Osteoblast (primary cell): ENCODE data around the gene MSRB2. TPM values are rescaled to one million over a fixed set of nuclear protein-coding genes. Genes with fewer than 3 reads are reported as not detected.

Source experiments
- DNase-seq: peaks from one replicate; pipeline ENCODE4 v3.0.0; 2011; ENCODE audit warnings: low spot score, mixed read lengths; ENCODE audit not compliant: insufficient read length; ENCODE audit errors: missing footprints
- H2AFZ ChIP-seq: 2 replicates; pipeline ENCODE4 v1.6.0; 2011; ENCODE audit warnings: mild to moderate bottlenecking, low read length
- H3K27ac ChIP-seq: 2 replicates; pipeline ENCODE4 v1.5.1; 2011; ENCODE audit warnings: mild to moderate bottlenecking, low read depth, low read length, moderate library complexity
- H3K27me3 ChIP-seq: 2 replicates; pipeline ENCODE4 v1.6.0; 2012; ENCODE audit warnings: mild to moderate bottlenecking, control low read depth, inconsistent platforms, low read length, moderate library complexity; ENCODE audit not compliant: insufficient read depth
- H3K36me3 ChIP-seq: 2 replicates; pipeline ENCODE4 v1.5.1; 2011; ENCODE audit warnings: mild to moderate bottlenecking, low read length, control low read depth, moderate library complexity; ENCODE audit not compliant: insufficient read depth
- H3K4me1 ChIP-seq: 2 replicates; pipeline ENCODE4 v1.5.1; 2011; ENCODE audit warnings: mild to moderate bottlenecking, low read length, control low read depth, moderate library complexity; ENCODE audit not compliant: insufficient read depth
- H3K4me2 ChIP-seq: 2 replicates; pipeline ENCODE4 v1.6.0; 2011; ENCODE audit warnings: mild to moderate bottlenecking, low read length; ENCODE audit not compliant: insufficient read depth
- H3K4me3 ChIP-seq: fragments of 200-600 bp; sonication (generic); 3 replicates; pipeline ENCODE4 v1.5.1; 2012; ENCODE audit warnings: mild to moderate bottlenecking, low read length, inconsistent platforms; ENCODE audit not compliant: insufficient read depth
- H3K79me2 ChIP-seq: 2 replicates; pipeline ENCODE4 v1.6.0; 2012; ENCODE audit warnings: mild to moderate bottlenecking, low read length, control low read depth, inconsistent platforms; ENCODE audit not compliant: insufficient read depth
- H3K9me3 ChIP-seq: 2 replicates; pipeline ENCODE4 v1.5.1; 2011; ENCODE audit warnings: low read depth, low read length, control low read depth
- H4K20me1 ChIP-seq: 2 replicates; pipeline ENCODE4 v1.6.0; 2012; ENCODE audit warnings: mild to moderate bottlenecking, low read length, control low read depth; ENCODE audit not compliant: insufficient read depth
- total RNA-seq: library from RNA; depleted of rRNA; stranded (reverse); fragments of >200 nt; gene quantifications from 2 replicates; pipeline ENCODE4 v1.2.3, GENCODE V29; 2012
- TF ChIP-seq, protein P1 (sequence below): IDR thresholded peaks from 2 replicates; pipeline ENCODE4 v1.5.1; 2011; ENCODE audit warnings: mild to moderate bottlenecking, low read depth, low read length, moderate library complexity; ENCODE audit errors: extremely low read depth

The MSRB2 gene
- total RNA-seq, 1 donor: 6.9 TPM

DNA sequence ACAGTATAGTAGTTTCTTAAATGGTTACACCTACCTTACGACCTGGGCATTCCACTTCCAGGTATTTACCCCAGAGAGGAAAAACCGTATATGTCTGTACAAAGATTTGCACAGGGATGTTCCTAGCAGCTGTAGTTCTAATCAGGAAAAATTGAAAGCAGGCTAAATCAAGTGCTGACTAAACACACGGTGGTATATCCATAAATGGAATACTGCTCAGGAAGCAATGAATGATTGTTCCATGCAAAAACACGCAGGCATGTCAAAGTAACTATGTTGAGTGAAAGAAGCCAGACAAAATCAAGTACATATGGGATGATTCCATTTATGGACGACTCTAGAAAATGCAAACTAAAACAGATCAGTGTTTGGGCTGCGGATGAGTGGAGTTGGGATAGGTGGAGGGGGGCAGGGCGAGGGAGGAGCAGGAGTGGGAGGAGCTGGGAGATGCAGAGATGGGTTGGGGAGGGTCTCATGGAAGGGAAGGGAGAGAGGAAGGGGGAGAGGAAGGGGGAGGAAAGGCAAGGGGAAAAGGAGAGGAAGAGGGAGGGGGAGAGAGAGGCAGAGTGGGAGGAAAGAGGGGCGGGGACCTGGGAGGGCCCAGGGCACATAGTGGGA lies 484 bp upstream of the MSRB2 start:
- DNase-seq: no peak
- H3K27me3 ChIP-seq: no peaks in the 10 kb centered on the region
- peaks cover 3% of the 10 kb centered on the region for H4K20me1 ChIP-seq
- peak overlapping the region; percentile 82 for H3K4me3 ChIP-seq
- TF ChIP-seq, protein P1, sequence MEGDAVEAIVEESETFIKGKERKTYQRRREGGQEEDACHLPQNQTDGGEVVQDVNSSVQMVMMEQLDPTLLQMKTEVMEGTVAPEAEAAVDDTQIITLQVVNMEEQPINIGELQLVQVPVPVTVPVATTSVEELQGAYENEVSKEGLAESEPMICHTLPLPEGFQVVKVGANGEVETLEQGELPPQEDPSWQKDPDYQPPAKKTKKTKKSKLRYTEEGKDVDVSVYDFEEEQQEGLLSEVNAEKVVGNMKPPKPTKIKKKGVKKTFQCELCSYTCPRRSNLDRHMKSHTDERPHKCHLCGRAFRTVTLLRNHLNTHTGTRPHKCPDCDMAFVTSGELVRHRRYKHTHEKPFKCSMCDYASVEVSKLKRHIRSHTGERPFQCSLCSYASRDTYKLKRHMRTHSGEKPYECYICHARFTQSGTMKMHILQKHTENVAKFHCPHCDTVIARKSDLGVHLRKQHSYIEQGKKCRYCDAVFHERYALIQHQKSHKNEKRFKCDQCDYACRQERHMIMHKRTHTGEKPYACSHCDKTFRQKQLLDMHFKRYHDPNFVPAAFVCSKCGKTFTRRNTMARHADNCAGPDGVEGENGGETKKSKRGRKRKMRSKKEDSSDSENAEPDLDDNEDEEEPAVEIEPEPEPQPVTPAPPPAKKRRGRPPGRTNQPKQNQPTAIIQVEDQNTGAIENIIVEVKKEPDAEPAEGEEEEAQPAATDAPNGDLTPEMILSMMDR: no peak
- peaks cover 12% of the 10 kb centered on the region for H3K79me2 ChIP-seq
- H2AFZ ChIP-seq: peak overlapping the region; percentile 73
- H3K36me3 ChIP-seq: no peaks in the 10 kb centered on the region
- no peaks in the 10 kb centered on the region for H3K9me3 ChIP-seq
- peaks cover 13% of the 10 kb centered on the region for H3K4me1 ChIP-seq
- H3K27ac ChIP-seq: no peak overlapping the region
- peak overlapping the region; percentile 76 for H3K4me2 ChIP-seq

DNA sequence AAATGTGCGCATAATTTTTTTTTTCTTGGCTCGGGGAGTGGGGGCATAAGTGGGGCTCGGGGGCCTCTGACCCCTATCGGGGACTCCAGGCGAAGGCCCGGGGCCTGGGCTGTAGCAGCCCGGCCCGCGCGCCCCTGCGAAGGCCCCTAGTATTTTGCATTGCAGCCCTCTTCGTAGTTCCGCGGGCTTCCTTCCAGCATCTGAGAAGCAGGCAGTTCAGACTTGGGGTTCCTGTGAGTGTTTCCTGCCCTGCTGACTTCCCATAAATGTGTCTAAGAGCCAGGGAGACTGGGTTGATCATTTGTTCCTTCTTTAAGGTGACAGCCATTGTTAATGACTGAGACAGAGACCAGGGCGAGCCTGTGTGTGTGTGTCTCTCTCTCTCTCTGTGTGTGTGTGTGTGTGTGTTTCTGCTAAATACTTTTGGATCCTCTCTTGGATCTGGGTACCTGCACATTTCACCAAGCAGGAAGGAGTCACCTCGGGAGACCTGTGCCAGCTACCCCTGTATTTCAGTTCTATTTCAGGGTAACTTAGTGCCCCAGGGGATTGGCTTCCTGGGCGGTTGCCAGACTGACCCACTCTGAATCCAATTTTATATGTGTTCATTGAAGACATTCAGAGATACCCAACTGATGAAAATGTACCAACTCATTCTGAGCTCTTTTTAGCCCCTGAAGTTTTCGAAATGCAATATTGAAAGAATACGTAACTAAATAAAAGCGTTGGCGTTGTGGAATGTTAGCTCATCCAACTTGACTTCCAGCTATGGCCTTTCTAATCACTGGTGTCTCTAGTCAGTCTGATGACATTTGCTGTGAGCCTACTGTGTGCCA lies 805 bp downstream of the MSRB2 start:
- DNase-seq: peak; percentile 82
- peak overlapping the region; percentile 89 for H3K4me2 ChIP-seq
- H4K20me1 ChIP-seq: peaks cover 8% of the 10 kb centered on the region
- peak overlapping the region; percentile 82 for H3K4me3 ChIP-seq
- peaks cover 17% of the 10 kb centered on the region for H3K79me2 ChIP-seq
- peak overlapping the region; percentile 81 for H2AFZ ChIP-seq
- TF ChIP-seq, protein P1: no peak
- no peaks in the 10 kb centered on the region for H3K9me3 ChIP-seq
- peaks cover 13% of the 10 kb centered on the region for H3K4me1 ChIP-seq
- no peaks in the 10 kb centered on the region for H3K27me3 ChIP-seq
- no peaks in the 10 kb centered on the region for H3K36me3 ChIP-seq
- H3K27ac ChIP-seq: peak overlapping the region; percentile 71

DNA sequence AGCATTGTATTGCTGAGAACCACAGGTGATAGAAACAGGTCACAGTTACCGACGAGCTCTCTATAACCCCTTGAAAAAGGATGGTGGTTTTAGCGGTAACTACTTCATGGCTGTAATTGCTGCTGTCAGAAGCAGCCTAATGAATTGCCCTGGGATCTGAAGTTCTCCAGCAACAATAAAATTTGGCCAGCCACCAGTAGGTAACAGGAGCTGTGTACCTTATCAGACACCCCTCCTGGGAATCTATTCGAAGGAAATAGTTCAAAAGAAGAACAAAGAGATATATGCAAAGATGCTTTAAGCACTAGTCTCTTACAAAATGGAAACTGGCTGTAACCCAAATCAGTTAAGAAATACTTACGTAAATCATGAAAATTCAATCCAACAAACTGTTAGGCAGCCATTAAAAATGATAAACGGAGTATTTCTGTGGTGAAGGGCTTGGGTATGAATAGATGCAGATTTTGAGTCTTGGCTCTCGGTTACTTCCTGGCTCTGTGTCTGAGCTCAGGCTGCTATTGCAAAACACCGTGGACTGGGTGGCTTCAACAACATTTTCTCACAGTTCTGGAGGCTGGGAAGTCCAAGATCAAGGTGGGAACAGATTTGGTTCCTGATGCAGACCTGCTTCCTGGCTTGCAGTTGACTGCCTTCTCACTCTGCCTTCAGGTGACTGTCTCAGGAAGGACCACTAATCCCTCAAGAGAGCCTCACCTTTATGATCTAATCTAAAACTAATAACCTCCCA lies 1.6 kb downstream of the MSRB2 start:
- Histone ChIP-seq H3K4me1 (peaks cover 13% of the 10 kb centered on the region), H2AFZ (peak overlapping the region; percentile 37), H3K27ac (peak overlapping the region; percentile 71), H3K9me3 (no peaks in the 10 kb centered on the region), H3K4me3 (peak overlapping the region; percentile 82), H3K36me3 (no peaks in the 10 kb centered on the region), H4K20me1 (peaks cover 14% of the 10 kb centered on the region), H3K79me2 (peaks cover 18% of the 10 kb centered on the region), H3K27me3 (no peaks in the 10 kb centered on the region), H3K4me2 (peak overlapping the region; percentile 89)
- DNase-seq: no peak
- TF ChIP-seq, protein P1: no peak
